CD4-positive, alpha-beta T cell treated with Interleukin-2 at 100 ng/mL for 4 hours (primary cell): ENCODE results near the gene TDRD9.

ENCODE experiments used
- DNase-seq: peaks from one replicate; pipeline ENCODE4 v3.0.0-alpha.2; 2020; ENCODE audit warnings: low spot score

TDRD9 gene

DNA sequence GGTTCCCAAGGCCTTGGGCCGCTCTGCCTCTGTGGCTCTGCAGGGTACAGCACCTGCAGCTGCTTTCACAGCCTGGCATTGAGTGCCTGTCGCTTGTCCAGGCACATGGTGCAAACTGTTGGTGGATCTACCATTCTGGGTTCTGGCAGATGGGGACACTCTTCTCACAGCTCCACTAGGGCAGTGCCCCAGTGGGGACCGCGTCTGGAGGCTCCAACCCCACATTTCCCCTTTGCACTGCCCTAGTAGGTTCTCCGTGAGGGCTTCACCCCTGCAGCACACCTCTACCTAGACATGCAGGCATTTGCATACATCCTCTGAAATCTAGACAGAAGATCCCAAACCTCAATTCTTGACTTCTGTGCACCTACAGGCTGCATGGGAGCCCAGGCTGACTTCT, 138.0 kb downstream of the TDRD9 start:
- DNase-seq: no peak

DNA sequence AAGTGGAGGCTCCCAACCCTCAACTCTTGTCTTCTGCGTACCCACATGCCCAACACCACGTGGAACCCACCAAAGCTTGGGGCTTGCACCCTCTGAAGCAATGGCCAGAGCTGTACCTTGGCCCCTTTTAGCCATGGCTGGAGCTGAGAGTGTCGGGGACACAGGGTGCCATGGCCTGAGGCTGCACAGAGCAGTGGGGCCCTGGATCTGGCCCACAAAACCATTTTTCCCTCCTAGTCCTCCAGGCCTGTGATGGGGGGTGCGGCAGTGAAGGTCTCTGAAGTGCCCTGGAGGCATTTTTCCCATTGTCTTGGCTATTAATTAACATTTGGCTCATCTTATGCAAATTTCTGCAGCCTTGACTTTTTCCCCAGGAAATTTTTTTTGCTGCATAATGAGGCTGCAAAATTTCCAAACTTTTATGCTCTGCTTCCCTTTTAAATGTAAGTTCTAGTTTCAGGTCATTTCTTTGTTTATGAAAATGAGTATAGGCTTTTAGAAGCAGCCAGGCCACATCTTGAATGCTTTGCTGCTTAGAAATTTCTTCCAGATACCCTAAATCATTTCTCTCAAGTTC, 138.6 kb downstream of the TDRD9 start:
- DNase-seq: no peak

- DNase-seq: no peak
Observed at GRCh38 chr14:104069541-104069940, 141.3 kb downstream of the TDRD9 start.

- DNase-seq: no peak
Observed at GRCh38 chr14:104072586-104072985, 144.3 kb downstream of the TDRD9 start.

- no peak for DNase-seq
Observed at GRCh38 chr14:104073764-104074163, 145.5 kb downstream of the TDRD9 start.

- no peak for DNase-seq
Observed at GRCh38 chr14:104075530-104076151, 147.4 kb downstream of the TDRD9 start.

GRCh38 chr14:104076743-104077142, 148.5 kb downstream of the TDRD9 start:
- DNase-seq: peak; percentile 12

DNA sequence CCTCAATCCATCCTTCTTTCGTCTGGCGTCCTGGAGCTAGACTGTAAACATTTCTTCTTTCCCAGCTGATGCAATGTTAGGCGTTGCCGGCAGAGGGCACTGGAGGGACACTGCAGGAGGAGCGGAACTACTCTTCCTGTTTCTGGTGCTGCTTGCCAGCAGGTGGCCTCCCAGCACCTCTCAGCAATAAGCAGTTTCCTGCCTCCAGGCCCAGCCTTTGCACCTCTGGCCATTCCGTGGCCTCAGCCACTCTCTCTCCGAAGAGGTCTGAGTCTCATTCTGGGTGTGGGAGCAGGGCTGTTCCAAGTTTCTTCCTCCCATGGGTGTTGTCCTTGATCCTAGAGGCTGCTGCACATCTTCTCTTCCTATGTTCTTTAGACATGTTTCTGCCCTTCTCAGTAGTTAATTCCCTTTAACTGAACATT, 149.8 kb downstream of the TDRD9 start:
- peak; percentile 89 for DNase-seq

DNA sequence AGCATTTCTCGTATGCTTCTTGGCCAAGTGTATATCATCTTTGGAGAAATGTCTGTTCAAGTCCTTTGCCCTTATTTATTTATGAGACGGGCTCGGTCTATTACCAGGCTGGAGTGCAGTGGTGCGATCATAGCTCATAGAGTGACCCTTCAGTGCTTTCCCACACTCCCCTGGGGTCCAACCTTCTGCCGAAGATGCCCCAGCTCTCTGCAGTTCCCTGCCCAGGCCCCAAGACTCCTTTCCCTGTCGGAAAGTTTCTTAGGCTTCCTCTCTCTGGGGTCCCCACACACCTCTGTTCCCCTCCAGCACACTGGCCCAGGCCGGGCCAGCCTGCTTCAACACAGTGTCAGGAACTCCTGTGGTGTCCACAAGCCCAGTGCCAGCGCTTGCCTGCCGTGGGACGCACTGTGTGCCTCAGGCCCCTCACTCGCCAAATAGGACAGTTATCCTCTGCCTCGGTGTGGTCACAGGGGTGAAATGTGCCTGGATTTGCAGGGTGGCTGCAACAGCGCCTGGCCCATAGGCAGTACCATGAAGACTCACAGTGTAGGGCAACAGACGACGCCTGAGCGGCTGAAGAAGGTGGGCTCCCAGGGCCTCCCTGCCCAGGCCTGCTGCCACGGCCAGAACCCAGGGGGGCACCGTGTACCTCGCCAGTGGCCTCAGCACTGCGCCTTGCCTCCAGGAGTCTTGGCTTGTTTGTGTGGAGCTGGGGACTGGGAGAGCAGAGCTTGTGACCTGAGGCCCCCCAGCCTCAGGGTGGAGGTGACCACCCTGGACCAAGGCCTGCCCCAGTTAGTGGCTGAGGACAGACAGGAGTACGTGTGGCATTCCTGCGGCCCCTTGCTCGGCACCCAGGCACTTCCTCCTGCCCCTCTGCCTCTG, 152.4 kb downstream of the TDRD9 start:
- DNase-seq: no peak

GRCh38 chr14:104081261-104081835, 153.1 kb downstream of the TDRD9 start:
- no peak for DNase-seq

- DNase-seq: no peak
Observed at GRCh38 chr14:104081951-104082464, 153.8 kb downstream of the TDRD9 start.

DNA sequence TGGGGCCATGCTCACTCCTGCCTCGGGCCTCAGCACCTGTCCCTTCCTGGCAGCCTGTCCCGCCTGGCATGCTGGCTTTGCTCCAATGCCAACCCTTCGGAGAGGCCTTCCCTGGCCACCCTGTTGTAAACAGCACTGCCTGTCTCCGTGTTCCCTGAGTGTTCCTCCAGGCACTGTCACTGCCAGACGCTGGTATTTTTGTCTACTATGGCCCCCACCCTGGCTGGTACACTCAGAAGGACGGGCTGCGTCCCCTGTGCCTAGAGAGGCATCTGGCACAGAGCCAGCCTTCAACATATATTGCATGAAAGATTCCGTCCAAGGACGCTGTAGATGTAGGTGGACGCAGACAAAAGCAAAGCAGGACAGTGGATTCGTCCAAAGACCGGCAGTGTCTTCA, 154.6 kb downstream of the TDRD9 start:
- DNase-seq: no peak

- no peak for DNase-seq
Observed at GRCh38 chr14:104084251-104085002, 156.2 kb downstream of the TDRD9 start.

DNA sequence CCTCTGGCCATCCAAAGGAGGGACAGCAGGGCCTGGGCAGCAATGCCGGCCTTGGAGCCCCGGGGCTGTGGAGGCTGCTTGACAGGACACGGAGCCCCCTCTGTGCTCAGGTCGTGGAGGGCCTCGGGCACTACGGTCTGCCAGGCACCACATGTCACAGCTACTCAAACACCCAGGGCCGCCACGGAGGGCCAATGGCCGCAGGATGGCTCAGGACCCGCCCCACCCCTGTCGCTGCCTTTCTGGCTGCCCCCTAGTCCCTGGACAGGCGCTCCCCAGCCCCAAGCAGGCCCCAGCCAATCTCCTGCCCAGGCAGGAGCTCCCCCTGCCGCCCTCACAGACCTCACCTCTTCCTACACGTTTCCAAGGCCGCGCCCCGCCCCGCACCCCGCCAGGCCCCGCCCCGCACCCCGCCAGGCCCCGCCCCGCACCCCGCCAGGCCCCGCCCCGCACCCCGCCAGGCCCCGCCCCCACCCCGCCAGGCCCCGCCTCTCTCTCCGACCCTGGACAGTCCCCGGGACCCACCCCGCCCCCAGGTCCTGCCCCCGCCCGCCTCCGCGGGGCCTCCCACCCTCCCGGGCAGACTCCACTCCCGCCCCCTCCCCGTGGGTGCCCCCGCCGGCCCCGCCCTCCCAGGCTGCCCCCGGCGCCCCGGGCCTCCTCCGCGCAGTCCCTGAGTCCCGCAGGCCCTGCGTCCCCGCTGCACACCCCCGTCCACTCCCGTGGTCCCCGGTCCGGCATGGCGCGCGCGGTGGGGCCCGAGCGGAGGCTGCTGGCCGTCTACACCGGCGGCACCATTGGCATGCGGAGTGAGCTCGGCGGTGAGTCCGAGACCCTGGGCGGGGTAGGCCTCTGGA, 157.0 kb downstream of the TDRD9 start, which contains the start of gene ASPG:
ASPG (plus strand) TSS at position 669 of the 857 bp plus-strand sequence; CDS start at position 740, 71 bp downstream.
- DNase-seq: no peak

- DNase-seq: no peak
Observed at GRCh38 chr14:104085889-104086201, 157.6 kb downstream of the TDRD9 start.

- no peak for DNase-seq
Observed at GRCh38 chr14:104086210-104086660, 158.0 kb downstream of the TDRD9 start.

DNA sequence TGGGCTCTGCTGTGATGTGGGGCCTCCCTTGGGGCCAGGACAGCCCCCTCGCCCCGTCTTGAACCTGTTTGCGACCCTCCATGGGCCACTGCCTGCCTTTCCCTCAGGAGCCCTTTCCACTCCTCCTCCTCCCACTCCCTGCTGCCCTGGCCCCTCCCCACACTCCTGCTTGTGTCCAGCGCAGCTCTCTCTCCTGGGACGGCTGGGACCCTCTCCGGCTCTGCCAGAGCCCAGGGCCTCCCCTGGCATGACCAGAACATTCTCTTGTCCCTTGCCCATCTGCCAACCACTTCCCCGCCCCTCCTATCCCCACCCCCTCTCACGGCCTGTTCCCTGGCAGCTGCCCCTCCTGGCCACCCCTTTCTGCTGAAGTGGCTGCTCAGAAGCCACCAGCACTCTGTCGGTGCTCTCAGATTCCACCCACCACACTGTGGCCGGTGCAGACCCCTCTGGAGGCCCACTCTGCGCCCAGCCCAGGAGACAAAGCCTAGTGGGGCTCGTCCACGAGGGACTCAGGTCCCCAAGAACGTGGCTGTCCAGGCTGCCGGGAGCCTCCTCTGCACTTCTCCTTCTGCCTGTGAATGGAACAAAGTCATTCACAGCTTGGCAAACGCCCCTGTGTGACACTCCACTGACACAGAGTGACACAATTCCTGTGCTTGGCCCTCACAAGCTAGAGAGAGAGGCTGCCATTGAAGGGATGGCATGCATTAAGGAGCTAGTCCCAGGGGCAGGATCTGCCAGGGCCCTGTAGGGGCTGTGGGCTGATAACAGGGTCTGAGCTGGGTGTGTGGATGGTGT, 158.6 kb downstream of the TDRD9 start:
- no peak for DNase-seq

DNA sequence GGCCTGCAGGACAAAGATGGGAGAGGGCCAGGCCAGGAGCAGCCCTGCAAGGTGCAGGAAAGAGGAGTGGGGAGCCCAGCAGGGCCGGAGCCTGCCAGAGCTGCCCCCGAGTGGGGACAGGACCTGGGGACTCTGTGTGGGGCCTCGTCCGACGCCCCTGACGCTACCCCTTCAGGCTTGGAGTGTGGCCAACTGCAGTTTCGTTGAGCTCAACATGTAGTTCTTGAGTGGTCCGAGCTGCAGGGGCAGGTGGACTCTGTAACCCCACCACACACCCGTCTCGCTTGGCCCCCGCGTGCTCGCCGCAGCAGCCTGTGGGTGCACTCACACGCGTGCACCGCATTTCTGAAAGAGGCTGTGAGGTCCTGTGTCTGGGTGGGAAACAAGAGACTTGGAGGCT, 159.2 kb downstream of the TDRD9 start:
- no peak for DNase-seq

DNA sequence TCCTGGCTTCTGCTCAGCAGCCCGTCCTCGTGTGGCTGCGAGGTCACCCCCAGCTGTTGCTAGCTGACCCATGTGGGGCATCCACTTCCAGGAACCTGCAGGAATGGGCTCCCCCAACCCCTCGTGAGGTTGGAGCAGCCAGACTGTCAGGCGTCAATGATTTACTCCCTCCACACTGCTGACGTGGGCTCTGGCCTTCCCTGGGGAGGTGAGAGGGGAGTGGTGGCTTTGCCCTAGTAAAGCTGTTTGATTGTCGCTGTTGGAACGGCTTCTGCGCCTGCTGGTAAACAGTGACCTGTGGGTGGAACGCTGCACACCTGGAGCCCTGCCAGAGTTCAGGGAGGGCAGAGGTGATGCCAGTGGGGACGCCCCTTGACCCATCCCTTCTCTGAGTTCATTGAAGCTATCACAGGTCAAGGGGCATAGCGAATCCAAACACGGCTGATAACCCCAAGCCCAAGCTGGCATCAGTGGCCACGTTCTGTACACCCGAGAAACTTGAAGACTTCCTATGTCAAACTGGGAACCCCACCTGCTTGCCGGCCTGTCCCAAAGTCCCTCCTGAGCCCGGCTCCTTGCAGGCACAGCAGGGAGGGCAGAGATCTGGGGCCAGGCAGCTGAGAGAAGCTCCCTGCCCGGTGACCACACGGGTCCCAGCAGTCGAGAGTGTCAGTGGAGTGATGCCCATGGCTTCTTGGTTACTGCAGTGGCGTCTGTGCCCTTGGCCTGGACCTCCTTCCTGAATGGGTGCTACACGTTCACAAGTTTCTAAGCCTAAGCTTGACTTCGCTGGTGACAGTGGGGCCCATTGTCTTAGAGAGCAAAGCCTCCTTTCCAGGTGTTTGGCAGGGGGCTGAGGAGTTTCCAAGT, 160.0 kb downstream of the TDRD9 start:
- DNase-seq: no peak
